ENCODE measurements around the gene LCE3C. TPM values are rescaled to one million over a fixed set of nuclear protein-coding genes. Genes with fewer than 3 reads are reported as not detected.

Gene LCE3C
- total RNA-seq, 1 experiment from 2014 or later: not detected

DNA sequence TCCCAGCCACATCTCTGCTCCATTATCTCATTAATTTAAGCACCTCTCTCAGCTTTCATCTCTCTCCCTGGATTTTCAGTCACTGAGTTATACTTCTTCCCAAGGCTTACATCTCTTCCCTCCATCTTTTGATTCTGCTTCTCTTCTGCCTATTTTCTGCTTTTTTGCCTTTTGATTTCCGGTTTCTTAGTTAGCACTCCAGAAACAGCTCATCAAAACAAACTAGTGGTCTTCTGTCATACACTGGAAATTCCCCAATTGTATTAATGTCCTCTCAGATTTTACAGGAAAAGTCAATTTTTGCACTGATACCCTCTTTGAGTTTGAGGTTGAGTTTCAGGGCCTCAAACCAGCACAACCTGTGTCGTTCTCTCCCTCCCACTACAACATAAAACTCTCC is 34.9 kb upstream of the LCE3C start:
- no peak for ATAC-seq

More for the DNA sequence above, 34.9 kb upstream of the LCE3C start:
- H3K4me3 Mint-ChIP-seq: no peak overlapping the region
- peaks cover 87% of the 10 kb centered on the region for H3K9me3 Mint-ChIP-seq
- H3K27ac Mint-ChIP-seq: no peak overlapping the region
- TF ChIP-seq SP1 (CRISPR knock-in tag; conservative IDR thresholded peaks at IDR 0.05) (no peak), NFATC4 (CRISPR knock-in tag; IDR thresholded peaks at IDR 0.05) (no peak), JUN (CRISPR knock-in tag; IDR thresholded peaks at IDR 0.05) (no peak), ZNF138 (CRISPR knock-in tag; conservative IDR thresholded peaks at IDR 0.05) (no peak), PRRX2 (CRISPR knock-in tag; IDR thresholded peaks at IDR 0.05) (no peak), NFE2L1 (CRISPR knock-in tag; IDR thresholded peaks at IDR 0.05) (no peak), ZNF219 (CRISPR knock-in tag; IDR thresholded peaks at IDR 0.05; ENCODE audit: borderline replicate concordance) (no peak), TP53 (CRISPR knock-in tag; IDR thresholded peaks at IDR 0.05) (no peak), NR1H2 (CRISPR knock-in tag; IDR thresholded peaks at IDR 0.05) (no peak), CREM (CRISPR knock-in tag; IDR thresholded peaks at IDR 0.05) (no peak), ZNF232 (CRISPR knock-in tag; IDR thresholded peaks at IDR 0.05) (no peak)
- TF ChIP-seq, protein P1, sequence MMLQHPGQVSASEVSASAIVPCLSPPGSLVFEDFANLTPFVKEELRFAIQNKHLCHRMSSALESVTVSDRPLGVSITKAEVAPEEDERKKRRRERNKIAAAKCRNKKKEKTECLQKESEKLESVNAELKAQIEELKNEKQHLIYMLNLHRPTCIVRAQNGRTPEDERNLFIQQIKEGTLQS (CRISPR knock-in tag; conservative IDR thresholded peaks at IDR 0.05): no peak
- TF ChIP-seq, protein P2, sequence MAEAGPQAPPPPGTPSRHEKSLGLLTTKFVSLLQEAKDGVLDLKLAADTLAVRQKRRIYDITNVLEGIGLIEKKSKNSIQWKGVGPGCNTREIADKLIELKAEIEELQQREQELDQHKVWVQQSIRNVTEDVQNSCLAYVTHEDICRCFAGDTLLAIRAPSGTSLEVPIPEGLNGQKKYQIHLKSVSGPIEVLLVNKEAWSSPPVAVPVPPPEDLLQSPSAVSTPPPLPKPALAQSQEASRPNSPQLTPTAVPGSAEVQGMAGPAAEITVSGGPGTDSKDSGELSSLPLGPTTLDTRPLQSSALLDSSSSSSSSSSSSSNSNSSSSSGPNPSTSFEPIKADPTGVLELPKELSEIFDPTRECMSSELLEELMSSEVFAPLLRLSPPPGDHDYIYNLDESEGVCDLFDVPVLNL (CRISPR knock-in tag; IDR thresholded peaks at IDR 0.05; ENCODE audit: borderline replicate concordance, low read depth): no peak
- TF ChIP-seq, protein P3, sequence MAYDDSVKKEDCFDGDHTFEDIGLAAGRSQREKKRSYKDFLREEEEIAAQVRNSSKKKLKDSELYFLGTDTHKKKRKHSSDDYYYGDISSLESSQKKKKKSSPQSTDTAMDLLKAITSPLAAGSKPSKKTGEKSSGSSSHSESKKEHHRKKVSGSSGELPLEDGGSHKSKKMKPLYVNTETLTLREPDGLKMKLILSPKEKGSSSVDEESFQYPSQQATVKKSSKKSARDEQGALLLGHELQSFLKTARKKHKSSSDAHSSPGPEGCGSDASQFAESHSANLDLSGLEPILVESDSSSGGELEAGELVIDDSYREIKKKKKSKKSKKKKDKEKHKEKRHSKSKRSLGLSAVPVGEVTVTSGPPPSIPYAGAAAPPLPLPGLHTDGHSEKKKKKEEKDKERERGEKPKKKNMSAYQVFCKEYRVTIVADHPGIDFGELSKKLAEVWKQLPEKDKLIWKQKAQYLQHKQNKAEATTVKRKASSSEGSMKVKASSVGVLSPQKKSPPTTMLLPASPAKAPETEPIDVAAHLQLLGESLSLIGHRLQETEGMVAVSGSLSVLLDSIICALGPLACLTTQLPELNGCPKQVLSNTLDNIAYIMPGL (CRISPR knock-in tag; IDR thresholded peaks at IDR 0.05): no peak
- TF ChIP-seq, protein P4, sequence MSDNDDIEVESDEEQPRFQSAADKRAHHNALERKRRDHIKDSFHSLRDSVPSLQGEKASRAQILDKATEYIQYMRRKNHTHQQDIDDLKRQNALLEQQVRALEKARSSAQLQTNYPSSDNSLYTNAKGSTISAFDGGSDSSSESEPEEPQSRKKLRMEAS (CRISPR knock-in tag; IDR thresholded peaks at IDR 0.05): no peak
- TF ChIP-seq, protein P5, sequence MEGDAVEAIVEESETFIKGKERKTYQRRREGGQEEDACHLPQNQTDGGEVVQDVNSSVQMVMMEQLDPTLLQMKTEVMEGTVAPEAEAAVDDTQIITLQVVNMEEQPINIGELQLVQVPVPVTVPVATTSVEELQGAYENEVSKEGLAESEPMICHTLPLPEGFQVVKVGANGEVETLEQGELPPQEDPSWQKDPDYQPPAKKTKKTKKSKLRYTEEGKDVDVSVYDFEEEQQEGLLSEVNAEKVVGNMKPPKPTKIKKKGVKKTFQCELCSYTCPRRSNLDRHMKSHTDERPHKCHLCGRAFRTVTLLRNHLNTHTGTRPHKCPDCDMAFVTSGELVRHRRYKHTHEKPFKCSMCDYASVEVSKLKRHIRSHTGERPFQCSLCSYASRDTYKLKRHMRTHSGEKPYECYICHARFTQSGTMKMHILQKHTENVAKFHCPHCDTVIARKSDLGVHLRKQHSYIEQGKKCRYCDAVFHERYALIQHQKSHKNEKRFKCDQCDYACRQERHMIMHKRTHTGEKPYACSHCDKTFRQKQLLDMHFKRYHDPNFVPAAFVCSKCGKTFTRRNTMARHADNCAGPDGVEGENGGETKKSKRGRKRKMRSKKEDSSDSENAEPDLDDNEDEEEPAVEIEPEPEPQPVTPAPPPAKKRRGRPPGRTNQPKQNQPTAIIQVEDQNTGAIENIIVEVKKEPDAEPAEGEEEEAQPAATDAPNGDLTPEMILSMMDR (IDR thresholded peaks at IDR 0.05): no peak
- TF ChIP-seq, protein P6, sequence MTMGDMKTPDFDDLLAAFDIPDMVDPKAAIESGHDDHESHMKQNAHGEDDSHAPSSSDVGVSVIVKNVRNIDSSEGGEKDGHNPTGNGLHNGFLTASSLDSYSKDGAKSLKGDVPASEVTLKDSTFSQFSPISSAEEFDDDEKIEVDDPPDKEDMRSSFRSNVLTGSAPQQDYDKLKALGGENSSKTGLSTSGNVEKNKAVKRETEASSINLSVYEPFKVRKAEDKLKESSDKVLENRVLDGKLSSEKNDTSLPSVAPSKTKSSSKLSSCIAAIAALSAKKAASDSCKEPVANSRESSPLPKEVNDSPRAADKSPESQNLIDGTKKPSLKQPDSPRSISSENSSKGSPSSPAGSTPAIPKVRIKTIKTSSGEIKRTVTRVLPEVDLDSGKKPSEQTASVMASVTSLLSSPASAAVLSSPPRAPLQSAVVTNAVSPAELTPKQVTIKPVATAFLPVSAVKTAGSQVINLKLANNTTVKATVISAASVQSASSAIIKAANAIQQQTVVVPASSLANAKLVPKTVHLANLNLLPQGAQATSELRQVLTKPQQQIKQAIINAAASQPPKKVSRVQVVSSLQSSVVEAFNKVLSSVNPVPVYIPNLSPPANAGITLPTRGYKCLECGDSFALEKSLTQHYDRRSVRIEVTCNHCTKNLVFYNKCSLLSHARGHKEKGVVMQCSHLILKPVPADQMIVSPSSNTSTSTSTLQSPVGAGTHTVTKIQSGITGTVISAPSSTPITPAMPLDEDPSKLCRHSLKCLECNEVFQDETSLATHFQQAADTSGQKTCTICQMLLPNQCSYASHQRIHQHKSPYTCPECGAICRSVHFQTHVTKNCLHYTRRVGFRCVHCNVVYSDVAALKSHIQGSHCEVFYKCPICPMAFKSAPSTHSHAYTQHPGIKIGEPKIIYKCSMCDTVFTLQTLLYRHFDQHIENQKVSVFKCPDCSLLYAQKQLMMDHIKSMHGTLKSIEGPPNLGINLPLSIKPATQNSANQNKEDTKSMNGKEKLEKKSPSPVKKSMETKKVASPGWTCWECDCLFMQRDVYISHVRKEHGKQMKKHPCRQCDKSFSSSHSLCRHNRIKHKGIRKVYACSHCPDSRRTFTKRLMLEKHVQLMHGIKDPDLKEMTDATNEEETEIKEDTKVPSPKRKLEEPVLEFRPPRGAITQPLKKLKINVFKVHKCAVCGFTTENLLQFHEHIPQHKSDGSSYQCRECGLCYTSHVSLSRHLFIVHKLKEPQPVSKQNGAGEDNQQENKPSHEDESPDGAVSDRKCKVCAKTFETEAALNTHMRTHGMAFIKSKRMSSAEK (CRISPR knock-in tag; IDR thresholded peaks at IDR 0.05; ENCODE audit: borderline replicate concordance): no peak
- TF ChIP-seq, protein P7, sequence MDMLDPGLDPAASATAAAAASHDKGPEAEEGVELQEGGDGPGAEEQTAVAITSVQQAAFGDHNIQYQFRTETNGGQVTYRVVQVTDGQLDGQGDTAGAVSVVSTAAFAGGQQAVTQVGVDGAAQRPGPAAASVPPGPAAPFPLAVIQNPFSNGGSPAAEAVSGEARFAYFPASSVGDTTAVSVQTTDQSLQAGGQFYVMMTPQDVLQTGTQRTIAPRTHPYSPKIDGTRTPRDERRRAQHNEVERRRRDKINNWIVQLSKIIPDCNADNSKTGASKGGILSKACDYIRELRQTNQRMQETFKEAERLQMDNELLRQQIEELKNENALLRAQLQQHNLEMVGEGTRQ (CRISPR knock-in tag; IDR thresholded peaks at IDR 0.05): no peak
- no peaks in the 10 kb centered on the region for H3K4me1 Mint-ChIP-seq
- CTCF ChIA-PET: no interaction called here
- DNase-seq (ENCODE audit: low spot score): no peak
- peaks cover 14% of the 10 kb centered on the region for H3K27me3 Mint-ChIP-seq (ENCODE audit: low read depth)
- H3K36me3 Mint-ChIP-seq: peaks cover 76% of the 10 kb centered on the region
- POLR2A ChIA-PET: no interaction called here
